ENCODE data around the gene ISCA1. TPM values are rescaled to one million over a fixed set of nuclear protein-coding genes. Genes with fewer than 3 reads are reported as not detected.

The ISCA1 gene
- polyA plus RNA-seq, 3 donors = 16.4 to 55.2 (median 40.7) TPM

DNA sequence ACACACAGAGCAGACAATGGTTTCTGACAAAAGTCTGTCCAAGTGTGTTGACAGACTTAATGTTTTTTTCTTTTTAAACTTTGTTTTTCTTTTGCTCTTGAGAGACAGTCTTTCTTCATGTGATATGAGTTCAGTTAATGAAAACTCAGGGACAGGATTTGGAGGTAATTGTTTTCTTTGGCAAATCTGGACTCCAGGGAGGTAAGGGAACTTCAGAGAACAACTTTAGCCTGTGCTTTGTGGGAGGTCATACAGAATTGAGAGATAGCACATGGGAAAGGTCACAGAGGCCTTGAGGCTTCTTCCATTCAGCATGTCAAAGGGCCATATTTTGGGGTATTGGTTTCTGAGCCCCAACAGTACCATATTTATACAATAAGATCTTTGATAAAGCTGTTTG lies 32.2 kb downstream of the ISCA1 start:
- H3K27ac ChIP-seq (ENCODE audit: low read depth, low read length) = no peak overlapping the region

DNA sequence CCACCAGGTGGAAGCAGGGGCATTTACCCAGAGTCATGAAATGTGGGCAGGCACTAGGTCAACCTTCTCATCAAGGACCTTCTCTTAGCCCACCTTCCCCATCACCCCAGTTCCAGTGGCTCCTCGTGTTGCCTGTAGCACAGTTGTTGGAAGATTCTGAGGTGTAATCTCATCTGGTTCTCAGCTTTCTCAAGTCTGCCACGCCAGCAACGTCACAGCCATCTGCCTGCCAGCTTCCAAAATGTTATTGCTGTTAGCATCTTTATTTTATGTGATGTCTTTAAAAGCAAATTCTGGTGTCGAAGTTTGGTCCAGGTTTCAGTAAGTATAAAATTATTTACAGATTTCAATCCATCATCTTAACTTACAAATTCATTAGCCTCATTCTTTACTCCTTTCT lies 33.6 kb downstream of the ISCA1 start:
- no peak overlapping the region for H3K27ac ChIP-seq (ENCODE audit: low read depth, low read length)
- 82 to 86% (median 86%) methylated on average over 4 of the region's 4 CpGs for WGBS, 3 donors

DNA sequence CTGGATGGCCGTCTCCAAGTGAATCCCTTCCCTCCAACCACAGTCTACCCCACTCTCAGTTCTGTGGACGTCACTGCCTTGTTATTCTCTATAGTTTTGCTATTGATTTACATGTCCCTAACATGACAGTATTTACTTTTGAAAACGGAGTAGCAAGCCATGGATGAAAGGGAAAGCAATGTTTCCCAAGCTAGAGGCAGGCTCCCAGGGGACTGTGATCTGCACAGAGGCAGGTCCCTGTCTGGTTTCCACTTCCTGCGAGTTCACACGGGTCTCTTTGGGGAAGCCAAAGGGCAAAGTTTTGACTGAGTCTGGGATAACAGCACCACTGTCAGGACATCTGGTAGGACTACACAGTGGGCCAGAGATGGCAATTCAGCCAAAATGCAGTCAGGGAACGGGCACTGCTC lies 35.6 kb downstream of the ISCA1 start:
- no peak overlapping the region for H3K27ac ChIP-seq (ENCODE audit: low read depth, low read length)
- 29 to 54% (median 41%) methylated on average over 6 of the region's 6 CpGs for WGBS, 3 donors

DNA sequence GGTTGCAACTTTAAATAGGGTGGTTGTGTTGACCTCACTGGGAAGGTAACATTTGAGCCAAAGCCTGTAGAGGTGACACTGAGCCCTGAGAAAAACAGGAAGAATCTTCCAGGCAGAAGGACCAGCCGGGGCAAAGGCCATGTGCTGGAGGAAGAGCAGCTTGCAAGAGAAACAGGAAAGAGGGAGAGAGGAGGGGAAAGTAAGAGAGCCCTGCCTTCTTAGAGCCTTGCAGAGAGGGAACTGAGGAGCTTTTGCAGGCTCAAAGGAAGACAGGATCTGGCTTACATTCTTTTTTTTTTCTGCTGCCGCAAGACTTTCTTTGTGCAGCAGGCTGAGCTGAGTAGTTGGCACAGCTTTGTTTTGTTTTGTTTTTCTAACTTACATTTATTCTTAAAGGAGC lies 40.3 kb downstream of the ISCA1 start:
- 8 to 74% (median 18%) methylated on average over 2 of the region's 2 CpGs for WGBS, 3 donors
- no peak overlapping the region for H3K27ac ChIP-seq (ENCODE audit: low read depth, low read length)

DNA sequence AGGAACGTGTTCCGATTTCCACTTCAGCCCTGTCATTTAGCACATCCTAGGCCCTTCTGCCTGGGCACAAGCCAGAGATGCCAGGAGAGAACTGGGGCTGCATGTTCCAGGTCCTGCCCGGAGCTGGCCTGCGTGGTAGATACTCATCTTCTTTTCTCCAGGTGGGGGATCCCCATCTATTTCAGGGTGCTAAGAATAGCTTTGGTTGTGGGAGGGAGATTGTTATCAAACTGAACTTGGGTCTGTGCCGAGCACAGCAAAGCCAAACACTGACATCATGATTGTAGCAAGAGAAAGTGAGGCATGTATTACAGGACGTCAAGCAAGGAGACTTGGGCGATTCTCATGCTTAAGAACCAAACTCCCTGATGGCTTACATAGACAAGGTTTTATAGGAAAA lies 41.1 kb downstream of the ISCA1 start:
- WGBS, 3 donors = 68 to 76% (median 69%) methylated on average over 7 of the region's 7 CpGs
- H3K27ac ChIP-seq (ENCODE audit: low read depth, low read length) = no peak overlapping the region

DNA sequence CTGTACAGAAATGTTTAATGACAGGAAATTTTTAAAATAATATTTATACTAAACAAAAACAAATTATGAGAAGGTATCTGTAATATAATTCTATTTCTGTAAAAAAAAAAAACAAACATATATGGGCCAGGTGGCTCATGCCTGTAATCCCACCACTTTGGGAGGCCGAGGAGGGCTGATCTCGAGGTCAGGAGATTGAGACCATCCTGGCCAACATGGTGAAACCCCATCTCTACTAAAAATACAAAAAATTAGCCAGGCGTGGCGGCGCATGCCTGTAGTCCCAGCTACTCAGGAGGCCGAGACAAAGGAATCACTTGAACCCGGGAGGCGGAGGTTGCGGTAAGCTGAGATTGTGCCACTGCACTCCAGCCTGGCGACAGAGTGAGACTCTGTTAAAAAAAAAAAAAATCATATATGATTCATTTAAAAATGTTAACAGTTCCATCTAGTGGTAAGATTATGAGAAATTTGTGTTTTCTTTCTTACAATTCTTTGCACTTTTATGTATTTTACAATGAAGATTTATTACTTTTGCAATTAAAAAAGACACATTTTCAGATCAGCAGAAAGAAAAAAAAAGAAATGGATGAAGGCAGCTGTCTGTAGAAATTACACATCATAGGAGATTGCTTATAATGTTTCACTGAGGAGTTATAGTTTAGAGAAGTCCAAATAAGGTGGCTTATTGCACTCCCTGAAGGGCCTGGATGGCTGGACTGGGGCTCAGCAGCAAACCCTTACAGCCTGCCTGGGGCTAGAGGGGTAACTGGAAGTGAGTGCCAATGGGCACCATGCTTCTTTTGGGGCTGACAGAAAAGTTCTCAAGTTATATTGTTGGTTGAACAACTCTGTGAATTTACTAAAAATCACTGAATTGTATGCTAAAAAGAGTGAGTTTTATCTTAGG lies 43.2 kb downstream of the ISCA1 start:
- H3K27ac ChIP-seq (ENCODE audit: low read depth, low read length) = no peak overlapping the region
- WGBS, 3 donors = 59 to 73% (median 68%) methylated on average over 10 of the region's 10 CpGs

DNA sequence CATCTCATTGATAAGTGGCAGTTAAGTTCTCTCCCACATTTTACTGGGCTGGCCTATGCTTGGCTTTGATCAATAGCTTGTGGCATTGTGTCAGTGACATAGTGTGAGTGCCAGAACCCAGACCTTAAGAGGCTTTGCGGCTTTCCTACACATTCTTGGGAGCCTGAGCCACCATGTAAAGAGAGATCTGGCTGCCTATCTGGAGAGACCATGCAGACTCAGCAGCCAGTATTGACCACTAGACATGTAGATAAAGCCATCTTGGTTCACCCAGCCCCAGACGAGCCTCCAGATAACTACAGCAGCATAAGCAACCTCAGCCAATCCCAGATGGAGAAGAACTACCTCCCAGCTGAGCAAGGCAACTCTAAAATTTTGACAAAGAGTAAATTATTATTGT lies 51.5 kb downstream of the ISCA1 start:
- WGBS, 3 donors = 79 to 85% (median 80%) methylated on average over 2 of the region's 2 CpGs
- H3K27ac ChIP-seq (ENCODE audit: low read depth, low read length) = no peak overlapping the region

DNA sequence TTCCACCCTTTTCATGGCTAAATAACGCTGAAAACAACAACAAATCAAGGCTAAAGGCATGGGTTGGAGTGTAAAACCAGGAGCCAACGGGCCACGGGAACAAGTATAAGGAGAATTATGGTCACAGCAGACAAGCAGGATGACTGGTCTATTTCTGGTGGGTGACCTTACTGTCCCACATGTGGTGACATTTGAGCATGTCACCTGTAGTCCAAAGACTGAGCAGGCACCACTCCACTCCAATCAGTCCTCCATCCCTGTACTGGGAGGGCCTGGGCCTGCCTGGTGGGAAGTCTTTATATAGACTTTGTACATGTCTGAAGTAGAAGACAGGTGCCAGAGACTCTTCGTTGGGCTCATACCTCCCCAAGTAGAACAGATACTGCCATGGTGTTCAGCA lies 59.7 kb downstream of the ISCA1 start:
- WGBS, 3 donors = 85 to 92% (median 89%) methylated on average over 4 of the region's 4 CpGs

DNA sequence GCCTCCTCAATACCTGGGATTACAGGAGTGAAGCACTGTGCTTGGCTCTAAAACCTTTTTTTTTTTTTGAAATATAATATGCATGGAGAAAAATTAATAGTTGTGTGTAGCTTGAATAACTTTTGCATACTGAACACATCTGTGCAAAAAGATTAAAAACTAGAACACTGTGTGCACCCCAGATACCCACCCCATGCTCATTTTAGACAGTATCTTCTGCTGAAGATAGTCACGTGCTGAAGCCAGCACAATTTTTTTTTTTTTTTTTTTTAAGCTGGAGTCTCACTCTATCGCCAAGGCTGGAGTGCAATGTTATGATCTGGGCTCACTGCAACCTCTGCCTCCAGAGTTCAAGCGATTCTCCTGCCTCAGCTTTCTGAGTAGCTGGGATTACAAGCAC lies 62.7 kb downstream of the ISCA1 start:
- 82 to 93% (median 90%) methylated on average over 3 of the region's 3 CpGs for WGBS, 3 donors
- no peak overlapping the region for H3K27ac ChIP-seq (ENCODE audit: low read depth, low read length)

More for the DNA sequence above, 59.7 kb downstream of the ISCA1 start:
- no peak overlapping the region for H3K27ac ChIP-seq (ENCODE audit: low read depth, low read length)

DNA sequence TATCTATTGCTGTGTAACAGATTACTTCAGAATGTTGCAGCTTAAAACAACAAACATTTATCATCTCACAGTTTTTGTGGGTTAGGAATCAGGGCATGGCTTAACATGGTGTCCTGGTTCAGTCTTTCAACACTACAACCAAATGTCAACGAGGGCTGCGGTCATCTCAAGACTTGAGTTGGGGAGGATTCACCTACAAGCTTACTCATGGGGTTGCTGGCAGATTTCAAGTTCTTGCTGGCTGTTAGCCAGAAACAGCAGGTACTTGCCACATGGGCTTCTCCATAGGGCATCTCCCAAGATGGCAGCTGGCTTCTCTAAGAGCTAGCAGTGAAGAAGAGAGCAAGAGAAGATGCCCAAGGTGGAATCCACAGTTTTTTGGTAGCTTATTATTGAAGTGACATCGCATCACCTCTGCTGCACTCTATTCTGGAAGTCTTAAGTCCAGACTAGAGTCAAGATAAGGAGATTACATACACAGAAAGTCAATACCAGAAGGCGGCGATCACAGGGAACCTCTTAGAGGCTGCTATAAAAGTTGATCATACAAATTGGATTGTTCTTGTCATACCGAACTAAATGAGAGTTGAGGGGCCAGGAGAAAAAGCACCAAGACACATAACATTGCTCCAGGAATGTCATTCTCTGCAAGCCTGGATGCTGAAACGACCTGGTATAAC lies 65.1 kb downstream of the ISCA1 start:
- H3K27ac ChIP-seq (ENCODE audit: low read depth, low read length) = no peak overlapping the region
- WGBS, 3 donors = 69 to 91% (median 89%) methylated on average over 7 of the region's 7 CpGs

Other genes with a start within 250 kb of the ISCA1 start
- gene GOLM1, start 183.0 kb downstream of the ISCA1 start, polyA plus RNA-seq = 10 to 100 TPM; 17.0 to 21.9 (median 17.0) TPM
- gene C9orf153, start 22.9 kb downstream of the ISCA1 start, polyA plus RNA-seq = under 1 TPM in 2 of 3 donors, not detected in 1; 0.03 to 0.19 TPM
- gene TUT7, start 71.9 kb upstream of the ISCA1 start, polyA plus RNA-seq = 10 to 100 TPM in 1 of 3 donors, 1 to 10 TPM in 2; 7.5 to 13.3 (median 8.9) TPM

Data from adipose tissue (tissue), 3 donors.